GM19372 (cell line): ENCODE measurements around the gene ADAMTSL3.

Source experiments
- ATAC-seq: cut with Tn5 transposase; IDR thresholded peaks from one replicate; pipeline ENCODE4 v1.9.1; 2021; ENCODE audit warnings: mild to moderate bottlenecking, low read depth, moderate library complexity; ENCODE audit not compliant: unreplicated experiment

Gene ADAMTSL3

GRCh38 chr15:83656192-83656591, 2.3 kb downstream of the ADAMTSL3 start:
- no peak for ATAC-seq

- ATAC-seq: no peak
Measured at GRCh38 chr15:83656943-83657528, 3.1 kb downstream of the ADAMTSL3 start.

DNA sequence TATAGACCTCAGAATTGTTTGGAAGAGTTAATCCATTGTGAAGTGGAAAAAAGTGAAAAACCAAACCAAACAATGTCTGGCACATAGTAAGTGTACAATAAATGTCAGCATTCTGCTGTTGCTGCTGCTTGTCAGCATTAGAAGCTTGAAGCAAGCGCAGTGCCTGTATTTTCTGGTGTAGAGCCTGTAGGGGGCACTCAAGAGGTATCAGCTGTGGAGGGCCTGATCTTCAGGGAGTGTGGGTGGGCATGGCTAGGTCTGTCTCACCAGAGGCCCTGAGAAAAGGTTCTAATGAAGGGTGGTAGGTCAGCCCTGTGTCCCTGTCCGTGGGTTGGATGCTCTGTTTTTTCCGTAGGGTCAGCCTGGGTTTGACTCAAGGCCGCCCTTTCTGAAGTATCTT, 3.6 kb downstream of the ADAMTSL3 start:
- no peak for ATAC-seq

DNA sequence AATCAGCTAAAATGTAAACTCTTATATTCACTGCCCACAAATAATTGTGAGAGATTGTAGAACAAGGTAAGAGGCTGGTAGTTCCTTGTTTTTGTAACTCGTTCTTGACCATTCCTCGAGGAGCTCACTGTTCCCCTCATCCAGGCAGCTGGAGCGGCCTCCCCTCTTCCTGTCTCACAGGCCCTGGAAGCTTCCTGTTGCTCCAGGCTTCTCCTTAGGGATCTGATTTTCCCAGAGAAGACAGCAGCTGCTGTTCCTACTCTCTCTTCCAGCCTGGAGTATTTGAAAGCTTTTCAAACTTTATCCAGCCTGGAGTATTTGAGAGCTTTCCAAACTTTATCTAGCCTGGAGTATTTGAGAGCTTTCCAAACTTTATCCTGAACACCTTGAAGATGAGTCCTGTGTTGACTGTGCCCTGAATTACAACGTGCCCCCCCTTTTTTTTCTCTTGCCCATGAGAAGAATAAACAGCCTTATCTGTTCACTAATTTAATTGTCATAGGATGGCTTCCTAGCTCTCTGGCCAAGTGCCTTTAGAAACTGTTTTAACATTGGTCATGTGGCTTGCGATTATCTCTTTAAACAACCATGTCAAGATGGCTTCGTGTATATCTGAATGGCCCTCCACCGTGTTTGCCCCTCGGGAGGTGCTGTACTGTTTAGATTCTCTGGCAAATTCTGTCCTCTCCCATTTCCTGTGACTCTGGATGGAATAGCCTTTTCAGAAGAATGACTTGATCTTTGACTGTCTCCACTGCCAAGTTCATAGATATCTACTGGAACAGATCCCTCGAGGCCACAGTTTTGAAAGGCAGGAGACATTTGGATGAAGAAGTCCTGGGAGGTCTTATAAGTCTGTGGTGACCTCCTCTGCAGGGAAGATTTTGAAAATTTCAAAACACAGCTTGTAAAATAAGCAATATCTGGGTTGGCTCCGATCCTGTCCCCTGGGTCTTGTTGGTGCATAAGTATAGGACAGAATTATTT, 4.8 kb downstream of the ADAMTSL3 start:
- ATAC-seq: no peak

GRCh38 chr15:83659417-83659812, 5.5 kb downstream of the ADAMTSL3 start:
- no peak for ATAC-seq

GRCh38 chr15:83665480-83665879, 11.6 kb downstream of the ADAMTSL3 start:
- no peak for ATAC-seq

GRCh38 chr15:83670672-83671229, 16.8 kb downstream of the ADAMTSL3 start:
- ATAC-seq: no peak

DNA sequence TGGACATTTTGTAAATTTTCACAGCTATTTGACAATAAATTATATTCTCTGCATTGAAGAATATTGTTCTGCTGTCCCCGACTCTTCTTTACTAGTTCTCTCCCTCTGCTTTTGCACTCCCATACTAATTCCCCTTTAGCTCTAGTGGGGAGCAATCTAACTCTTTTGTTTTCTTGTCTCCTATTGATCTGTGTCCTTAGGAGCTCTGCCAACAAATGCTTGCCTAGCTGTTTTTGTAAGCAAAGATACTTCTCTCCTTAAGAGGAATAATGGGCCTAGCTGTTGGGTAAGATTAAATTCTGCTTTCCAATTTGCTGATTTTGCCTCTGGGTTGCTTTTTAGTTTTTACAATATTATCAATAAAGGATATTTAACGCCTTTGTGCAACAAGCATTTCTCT, 17.7 kb downstream of the ADAMTSL3 start:
- ATAC-seq: no peak

DNA sequence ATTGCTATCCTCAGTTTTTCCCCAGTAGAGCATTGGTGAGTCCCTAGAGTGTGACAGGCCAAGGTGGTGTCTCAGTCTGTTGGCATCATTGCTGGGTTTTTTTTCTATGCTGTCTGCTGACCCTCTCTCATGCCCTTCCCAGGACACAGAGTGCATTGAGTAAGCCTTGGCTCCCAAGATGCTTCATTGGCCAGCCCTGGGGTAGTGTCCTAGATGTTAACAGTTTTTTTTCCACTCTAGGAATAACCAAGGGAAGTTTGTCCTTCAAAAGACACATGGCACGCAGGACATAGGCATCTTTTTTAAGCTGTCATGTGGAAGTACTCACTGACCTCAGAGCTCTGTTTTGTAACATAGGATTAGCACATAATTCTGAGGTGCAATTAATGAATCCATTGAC, 19.5 kb downstream of the ADAMTSL3 start:
- no peak for ATAC-seq

GRCh38 chr15:83682476-83683088, 28.7 kb downstream of the ADAMTSL3 start:
- ATAC-seq: no peak

DNA sequence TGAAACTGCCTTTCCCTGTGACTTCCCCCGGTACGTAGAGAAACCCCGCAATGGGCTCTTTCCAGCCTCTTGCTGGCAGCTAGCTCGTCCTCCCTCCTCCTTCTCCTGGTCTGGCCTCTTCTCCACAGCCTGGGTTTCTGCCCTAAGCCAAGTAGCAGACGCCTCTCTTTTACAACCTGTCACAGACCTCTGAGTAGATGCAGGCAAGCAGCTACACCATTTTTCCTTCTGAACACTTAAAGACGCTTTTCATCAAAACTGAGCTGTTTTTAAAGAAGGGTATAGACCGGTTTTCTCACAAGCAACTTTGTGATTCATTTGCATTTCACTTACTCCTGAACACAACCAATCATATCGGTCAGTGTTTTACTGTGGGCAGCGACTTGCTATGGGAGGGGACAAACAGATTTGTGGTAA, 32.0 kb downstream of the ADAMTSL3 start:
- ATAC-seq: no peak

DNA sequence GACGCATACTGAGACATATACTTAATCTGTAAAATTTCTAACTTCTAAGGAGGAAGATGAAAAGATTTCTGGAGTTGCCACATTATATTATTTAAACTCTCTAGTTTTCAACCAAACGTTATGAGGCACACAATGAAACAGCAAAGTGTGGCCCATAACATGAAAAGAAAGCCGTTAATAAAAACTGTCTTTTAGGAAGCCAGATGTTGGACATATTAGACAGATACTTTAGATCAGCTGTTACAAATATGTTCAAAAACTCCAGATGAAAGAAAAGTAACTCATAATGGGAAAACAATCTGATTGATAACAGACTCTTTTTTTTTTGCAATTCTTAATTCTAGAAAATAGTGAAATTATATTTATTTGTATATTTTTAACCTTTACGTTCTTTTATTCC, 34.3 kb downstream of the ADAMTSL3 start:
- no peak for ATAC-seq

DNA sequence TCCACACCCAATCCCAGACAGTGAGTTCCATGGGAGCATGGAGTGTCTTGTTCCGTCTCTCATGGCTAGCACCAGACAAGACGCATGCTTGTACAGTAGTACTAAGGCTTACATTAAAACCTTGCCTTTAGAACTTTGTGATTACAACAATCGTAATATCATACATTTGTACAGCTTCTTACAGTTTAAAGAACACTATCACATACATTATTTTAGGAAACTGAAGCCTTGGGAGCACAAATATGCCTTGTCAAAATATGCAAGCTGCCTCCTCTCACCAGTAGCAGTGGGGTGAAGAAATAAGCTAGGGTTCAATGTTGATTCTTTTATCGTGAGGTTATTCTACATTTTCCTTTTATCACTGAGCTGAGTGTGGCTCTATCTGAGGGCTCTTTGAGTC, 36.8 kb downstream of the ADAMTSL3 start:
- ATAC-seq: no peak

- no peak for ATAC-seq
Measured at GRCh38 chr15:83692746-83693581, 39.0 kb downstream of the ADAMTSL3 start.

GRCh38 chr15:83694015-83694414, 40.1 kb downstream of the ADAMTSL3 start:
- no peak for ATAC-seq

DNA sequence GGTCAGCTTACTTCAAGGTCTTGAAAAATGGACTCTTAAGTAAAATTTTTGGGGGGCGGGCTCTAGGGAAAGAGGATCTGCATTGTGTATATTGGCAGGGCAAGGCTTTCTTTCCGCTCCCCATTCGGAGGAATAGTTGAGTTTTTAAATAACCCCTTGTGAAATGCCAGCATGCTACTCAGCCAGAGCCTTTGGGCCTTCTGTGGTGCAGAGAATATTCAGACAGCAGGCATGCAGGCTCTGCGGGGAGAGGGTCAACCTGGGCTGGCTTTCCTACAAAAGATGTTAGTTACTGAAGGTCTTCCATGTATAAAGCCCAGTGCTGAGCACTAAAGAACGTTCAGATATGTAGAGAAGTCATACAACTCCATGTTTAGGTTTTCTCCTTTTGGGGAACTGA, 40.6 kb downstream of the ADAMTSL3 start:
- ATAC-seq: no peak

DNA sequence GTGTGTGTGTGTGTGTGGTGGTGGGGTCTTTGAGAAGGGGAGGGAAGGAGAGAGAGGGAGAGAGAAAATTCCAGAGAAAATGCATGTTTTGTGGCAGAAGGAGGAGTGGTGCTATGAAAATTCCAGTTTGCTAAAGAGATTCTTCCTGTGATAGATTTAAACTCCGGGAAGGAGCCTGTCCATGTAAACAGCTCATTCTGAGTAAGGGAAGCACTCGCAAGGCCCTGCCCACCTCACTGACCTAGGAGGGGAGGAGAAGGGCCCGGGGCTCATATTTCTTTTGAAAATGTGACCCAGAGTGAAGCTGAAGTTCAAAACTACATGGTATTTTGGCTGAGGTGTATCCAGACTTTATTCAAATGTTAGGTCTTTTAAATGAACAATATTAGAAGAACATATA, 41.3 kb downstream of the ADAMTSL3 start:
- no peak for ATAC-seq

DNA sequence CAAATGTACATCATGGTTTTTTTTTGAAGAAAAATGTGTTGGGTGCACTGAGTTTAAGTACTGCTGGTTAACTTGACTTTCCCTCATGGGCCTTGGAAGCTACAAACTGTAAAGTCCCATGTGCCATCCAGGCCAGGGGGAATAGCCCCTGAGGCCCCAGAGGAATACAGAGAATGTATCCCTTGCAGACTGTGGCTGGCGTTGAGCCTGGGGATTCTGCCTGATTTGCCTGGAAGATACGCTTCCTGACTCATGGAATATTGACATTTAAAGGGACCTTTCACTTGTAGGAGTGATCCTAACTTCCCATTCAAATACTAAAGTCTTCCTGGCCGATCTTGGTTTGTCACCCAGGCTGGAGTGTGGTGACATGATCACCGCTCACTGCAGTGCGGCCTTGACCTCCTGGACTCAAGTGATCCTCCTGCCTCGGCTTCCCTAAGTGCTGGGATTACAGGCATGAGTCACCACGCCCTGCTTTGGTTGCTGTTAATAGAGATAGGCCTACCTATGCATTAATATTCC, 42.0 kb downstream of the ADAMTSL3 start:
- ATAC-seq: no peak

DNA sequence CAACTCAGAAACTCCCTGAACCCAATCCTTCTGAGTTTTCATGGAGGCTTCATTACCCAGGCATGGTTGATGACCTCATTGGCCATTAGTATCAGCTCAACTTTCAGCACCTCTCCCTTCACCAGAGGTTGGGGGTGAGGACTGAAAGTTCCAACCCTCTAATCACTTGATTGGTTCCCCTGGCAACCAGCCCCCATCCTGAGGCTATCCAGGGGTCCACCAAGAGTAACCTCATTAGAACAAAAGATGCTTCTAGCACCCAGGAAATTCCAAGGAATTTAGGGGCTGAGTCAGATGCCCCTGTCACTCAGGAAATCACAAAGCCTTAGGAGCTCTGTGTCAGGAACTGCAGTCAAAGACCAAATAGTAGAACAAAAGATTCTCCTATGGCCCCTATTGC, 43.8 kb downstream of the ADAMTSL3 start:
- no peak for ATAC-seq

- no peak for ATAC-seq
Measured at GRCh38 chr15:83698294-83698693, 44.4 kb downstream of the ADAMTSL3 start.
